HepG2 (cell line): ENCODE measurements around the gene RCBTB1. TPM values are rescaled to one million over a fixed set of nuclear protein-coding genes. Genes with fewer than 3 reads are reported as not detected.

Source experiments
- ATAC-seq: fragments of 200-7000 bp; cut with Tn5 transposase; 3 replicates; pipeline ENCODE4 v1.9.1; 2020; ENCODE audit warnings: mild to moderate bottlenecking, moderate library complexity
- BruUV-seq: library from RNA; stranded (reverse); fragments of 400-500 nt; replicated peaks from 2 replicates; lab custom pipeline; 2021; lab: Mats Ljungman, UMichigan
- CTCF ChIA-PET: fragments of 300-600 bp; formaldehyde crosslinking; extraction: SDS; loops from one replicate; lab custom pipeline; 2021; ENCODE audit warnings: low total read pairs, inconsistent platforms, low intra/inter-chr PET ratio; lab: Yijun Ruan, JAX
- POLR2A ChIA-PET: fragments of 350-600 bp; sonication (Branson Sonifier 250); formaldehyde crosslinking; loops from one replicate; lab custom pipeline; 2020; ENCODE audit warnings: antibody characterized with exemption, inconsistent platforms; lab: Yijun Ruan, JAX
- DNase-seq: peaks from one replicate; pipeline ENCODE4 v3.0.0-alpha.2; 2015; ENCODE audit warnings: low spot score
- FAIRE-seq: peaks from 3 replicates; lab custom pipeline; 2011; peaks lifted over from hg19 to GRCh38; lab: Jason Lieb, UNC
- H2AFZ ChIP-seq: one replicate; pipeline ENCODE4 v1.6.1; 2011; ENCODE audit warnings: low read length, inconsistent platforms
- H3K27ac ChIP-seq: fragments of 300-600 bp; 3 replicates; pipeline ENCODE4 v1.8.0; 2011; ENCODE audit warnings: mixed run types, mild to moderate bottlenecking, mixed read lengths, low read length, inconsistent platforms; ENCODE audit not compliant: insufficient read depth; ENCODE audit errors: extremely low read length
- H3K27me3 ChIP-seq, 2 experiments: fragments of 200-600 bp in 1 of 2; 2 replicates in 1 of 2; 3 replicates in 1 of 2; pipeline versions ENCODE4 v1.6.0 to v1.8.0; 2011; ENCODE audit warnings: low read length in 2 of 2, mild to moderate bottlenecking in 2 of 2, moderate library complexity in 2 of 2, inconsistent platforms in 1 of 2; ENCODE audit not compliant: insufficient read depth in 2 of 2, control insufficient read depth in 1 of 2
- H3K36me3 ChIP-seq, 2 experiments: fragments of 200-600 bp in 1 of 2; replicated peaks in 1 of 2; 2 replicates in 1 of 2; 3 replicates in 1 of 2; pipeline versions ENCODE4 v1.5.1 to v1.8.0; 2011; ENCODE audit warnings: low read length in 2 of 2, inconsistent platforms in 1 of 2; ENCODE audit not compliant: insufficient read depth in 2 of 2, control insufficient read depth in 1 of 2
- H3K4me1 ChIP-seq: 2 replicates; pipeline ENCODE4 v1.5.1; 2012; ENCODE audit warnings: low read length, inconsistent platforms; ENCODE audit not compliant: insufficient read depth
- H3K4me2 ChIP-seq: 2 replicates; pipeline ENCODE4 v1.6.0; 2011; ENCODE audit warnings: low read depth, low read length, inconsistent platforms
- H3K4me3 ChIP-seq, 3 experiments: fragments of 200-600 bp in 1 of 3; sonication (generic), shearing (Covaris generic) in 1 of 3; replicated peaks in 1 of 3; 2 replicates each; pipeline ENCODE4 v1.5.1; 2011 to 2016; ENCODE audit warnings: low read length in 3 of 3, inconsistent platforms in 2 of 3, low read depth in 2 of 3, mild to moderate bottlenecking in 2 of 3, control low read depth in 1 of 3, mixed read lengths in 1 of 3; ENCODE audit not compliant: insufficient read depth in 1 of 3
- H3K79me2 ChIP-seq: one replicate; pipeline ENCODE4 v1.6.1; 2011; ENCODE audit warnings: low read length, inconsistent platforms; ENCODE audit not compliant: insufficient read depth
- H3K9ac ChIP-seq: 2 replicates; pipeline ENCODE4 v1.6.0; 2011; ENCODE audit warnings: mild to moderate bottlenecking, low read depth, low read length, inconsistent platforms; ENCODE audit not compliant: insufficient read depth
- H3K9me3 ChIP-seq: 2 replicates; pipeline ENCODE4 v1.5.1; 2012; ENCODE audit warnings: mild to moderate bottlenecking, low read length
- H4K20me1 ChIP-seq: 2 replicates; pipeline ENCODE4 v1.6.0; 2011; ENCODE audit warnings: inconsistent platforms, mild to moderate bottlenecking, low read length, moderate library complexity; ENCODE audit not compliant: insufficient read depth
- BCL3 ChIP-seq: sonication (generic); formaldehyde crosslinking; IDR thresholded peaks from 2 replicates; pipeline ENCODE4 v1.5.1; 2020; ENCODE audit warnings: mild to moderate bottlenecking, missing genetic modification reagents, moderate library complexity
- CHD4 ChIP-seq: fragments of 200-600 bp; sonication (generic); IDR thresholded peaks from 2 replicates; pipeline ENCODE4 v1.7.0; 2017; ENCODE audit warnings: mild to moderate bottlenecking, low read length, borderline replicate concordance
- ETV5 ChIP-seq: IDR thresholded peaks from 2 replicates; pipeline ENCODE4 v1.6.1; 2018; ENCODE audit warnings: missing biosample characterization, missing genetic modification reagents, inconsistent platforms, borderline replicate concordance
- HIVEP1 ChIP-seq: sonication (generic); formaldehyde crosslinking; IDR thresholded peaks from 2 replicates; pipeline ENCODE4 v1.4.0; 2020; ENCODE audit warnings: mild to moderate bottlenecking, missing genetic modification reagents
- IRX3 ChIP-seq: sonication (generic); formaldehyde crosslinking; IDR thresholded peaks from 2 replicates; pipeline ENCODE4 v1.8.1; 2023; ENCODE audit warnings: mild to moderate bottlenecking, low read depth, missing genetic modification reagents, borderline replicate concordance
- MTF1 ChIP-seq: sonication (generic); formaldehyde crosslinking; IDR thresholded peaks from 2 replicates; pipeline ENCODE4 v1.5.0; 2020; ENCODE audit warnings: missing genetic modification reagents
- PHF8 ChIP-seq: sonication (generic); formaldehyde crosslinking; IDR thresholded peaks from 2 replicates; pipeline ENCODE4 v1.5.0; 2020; ENCODE audit warnings: missing genetic modification reagents
- PLRG1 ChIP-seq: fragments of 450-650 bp; conservative IDR thresholded peaks from 2 replicates; pipeline ENCODE4 v1.6.1; 2016
- POLR2AphosphoS2 ChIP-seq: IDR thresholded peaks from 2 replicates; pipeline ENCODE4 v1.6.1; 2011; ENCODE audit warnings: low read depth, low read length, improper control_type of control experiment
- POLR2AphosphoS5 ChIP-seq: IDR thresholded peaks from 2 replicates; pipeline ENCODE4 v1.6.1; 2012; ENCODE audit warnings: low read depth, low read length
- SOX5 ChIP-seq: IDR thresholded peaks from 2 replicates; pipeline ENCODE4 v1.6.1; 2016; ENCODE audit warnings: borderline replicate concordance
- SP140L ChIP-seq: sonication (generic); formaldehyde crosslinking; IDR thresholded peaks from 2 replicates; pipeline ENCODE4 v1.4.0; 2020; ENCODE audit warnings: missing genetic modification reagents, borderline replicate concordance
- TCF12 ChIP-seq, 2 experiments: fragments of 450-650 bp in 1 of 2; sonication (generic) in 1 of 2; formaldehyde crosslinking in 1 of 2; IDR thresholded peaks; 2 replicates each; pipeline versions ENCODE4 v1.6.1 to v1.8.0; 2017 to 2022; ENCODE audit warnings: antibody characterized with exemption in 1 of 2, mild to moderate bottlenecking in 1 of 2, missing genetic modification reagents in 1 of 2, moderate library complexity in 1 of 2
- ZBTB7A ChIP-seq: sonication (generic); formaldehyde crosslinking; IDR thresholded peaks from 2 replicates; pipeline ENCODE4 v1.8.0; 2022; ENCODE audit warnings: mild to moderate bottlenecking, missing genetic modification reagents
- WGBS: methylation state at CpG from one replicate; pipeline ENCODE4 v1.1.6; 2017; ENCODE audit warnings: low lambda C conversion rate; 5-methylcytosine and 5-hydroxymethylcytosine counted together
- in situ Hi-C: cut with HindIII; loops from 2 replicates; pipeline ENCODE4 v1.10.0; 2017; ENCODE audit warnings: low pct_unique_long_range_greater_than_20kb; ENCODE audit not compliant: extremely low pct_ligation_motif_present
- intact Hi-C: fragments of 100-400 bp; cut with micrococcal nuclease; formaldehyde crosslinking; loops from one replicate; pipeline ENCODE4 v1.10.0; 2022; ENCODE audit not compliant: unreplicated experiment
- polyA plus RNA-seq, 8 experiments: library from polyadenylated mRNA; depleted of rRNA in 3 of 8; stranded (reverse) in 7 of 8; unstranded in 1 of 8; fragments of >200 nt; fragmentation: Illumina TruSeq in 4 of 8; extraction: Trizol in 4 of 8; gene quantifications; 2 replicates each; pipeline versions ENCODE4 v1.2.1 to v1.2.3, GENCODE V29; 2011 to 2016; ENCODE audit warnings: low read depth in 4 of 8, missing spikeins in 1 of 8, mixed read lengths in 1 of 8; ENCODE audit not compliant: insufficient read depth in 1 of 8
- total RNA-seq, 5 experiments: library from RNA; depleted of rRNA; stranded (reverse); fragments of >200 nt; fragmentation: Illumina TruSeq; extraction: Trizol; gene quantifications; 2 replicates each; pipeline ENCODE4 v1.2.3, GENCODE V29; 2016; ENCODE audit warnings: low read depth in 1 of 5

The RCBTB1 gene
- total and polyA plus RNA-seq, 2 of the 13 experiments (the other 11 are each of a cell fraction or from before 2014, with no cell fraction given) = 13.4 to 21.6 TPM

GRCh38 chr13:49539746-49540145 is 45.6 kb downstream of the RCBTB1 start:
- H3K27me3 ChIP-seq = no peaks in the 10 kb centered on the region
- H3K79me2 ChIP-seq = no peaks in the 10 kb centered on the region
- no peaks in the 10 kb centered on the region for H3K9me3 ChIP-seq
- POLR2A ChIA-PET = no interaction called here
- no TSS peak for BruUV-seq
- H3K4me3 ChIP-seq = no peak overlapping the region
- no peak overlapping the region for H3K4me2 ChIP-seq
- no peak for ATAC-seq
- intact Hi-C loops = no loop called here
- no peak overlapping the region for H3K9ac ChIP-seq
- in situ Hi-C loops = no loop called here
- no peak overlapping the region for H3K27ac ChIP-seq
- FAIRE-seq = no peak
- H3K36me3 ChIP-seq = peaks cover 6 to 38% of the 10 kb centered on the region in 2 experiments
- no peaks in the 10 kb centered on the region for H3K4me1 ChIP-seq
- 93% methylated on average over 3 of the region's 3 CpGs for WGBS
- no peaks in the 10 kb centered on the region for H4K20me1 ChIP-seq
- DNase-seq = no peak
- TF ChIP-seq BCL3 (CRISPR knock-in tag) = no peak
- TF ChIP-seq HIVEP1 (CRISPR knock-in tag) = no peak
- TF ChIP-seq MTF1 (CRISPR knock-in tag) = no peak
- no peak for TF ChIP-seq ETV5 (CRISPR knock-in tag)
- TF ChIP-seq SOX5 = no peak
- no peak for TF ChIP-seq POLR2AphosphoS5
- TF ChIP-seq IRX3 (CRISPR knock-in tag) = no peak
- no peak for TF ChIP-seq SP140L (CRISPR knock-in tag)
- no peak for TF ChIP-seq ZBTB7A (CRISPR knock-in tag)
- no peak for TF ChIP-seq POLR2AphosphoS2
- TF ChIP-seq PLRG1 = no peak
- no peak for TF ChIP-seq PHF8 (CRISPR knock-in tag)
- TF ChIP-seq TCF12 (IDR thresholded peaks at IDR 0.05) = no peak
- TF ChIP-seq TCF12 (CRISPR knock-in tag; IDR thresholded peaks at IDR 0.05) = no peak
- no peak for TF ChIP-seq CHD4
- TF ChIP-seq, all 625 proteins: peak for 0
- CTCF ChIA-PET = no interaction called here
- H2AFZ ChIP-seq = no peak overlapping the region
